Smooth muscle cell (in vitro differentiated cells): Measurements from ENCODE around the gene SRGAP3. TPM values are rescaled to one million over a fixed set of nuclear protein-coding genes. Genes with fewer than 3 reads are reported as not detected.

ENCODE experiments used
- DNase-seq: peaks from one replicate; lab custom pipeline; 2025; ENCODE audit not compliant: unreplicated experiment; lab: John Stamatoyannopoulos, UW
- H2AFZ ChIP-seq: fragments of 200-600 bp; sonication (generic); 2 replicates; pipeline ENCODE4 v1.6.0; 2016; ENCODE audit warnings: antibody characterized with exemption, low read depth, mild to moderate bottlenecking
- H3F3A ChIP-seq: fragments of 200-600 bp; sonication (generic); 2 replicates; pipeline ENCODE4 v1.6.0; 2017; ENCODE audit warnings: antibody characterized with exemption, low read depth
- H3K27ac ChIP-seq: fragments of 200-600 bp; sonication (generic); 2 replicates; pipeline ENCODE4 v1.5.1; 2016; ENCODE audit warnings: low read depth, mild to moderate bottlenecking
- H3K27me3 ChIP-seq: fragments of 200-600 bp; sonication (generic); 2 replicates; pipeline ENCODE4 v1.6.1; 2016; ENCODE audit warnings: low read depth, mild to moderate bottlenecking
- H3K36me3 ChIP-seq: fragments of 200-600 bp; sonication (generic); 2 replicates; pipeline ENCODE4 v1.5.1; 2016; ENCODE audit warnings: low read depth
- H3K4me1 ChIP-seq: fragments of 200-600 bp; sonication (generic); 2 replicates; pipeline ENCODE4 v1.5.1; 2016; ENCODE audit warnings: low read depth
- H3K4me2 ChIP-seq: fragments of 200-600 bp; sonication (generic); 2 replicates; pipeline ENCODE4 v1.6.0; 2016; ENCODE audit warnings: mild to moderate bottlenecking
- H3K4me3 ChIP-seq: fragments of 200-600 bp; sonication (generic); 2 replicates; pipeline ENCODE4 v1.5.1; 2016; ENCODE audit warnings: mild to moderate bottlenecking
- H3K79me2 ChIP-seq: fragments of 200-600 bp; sonication (generic); 2 replicates; pipeline ENCODE4 v1.6.0; 2016; ENCODE audit warnings: low read depth, mild to moderate bottlenecking
- H3K9ac ChIP-seq: fragments of 200-600 bp; sonication (generic); 2 replicates; pipeline ENCODE4 v1.6.0; 2016; ENCODE audit warnings: low read depth
- H3K9me3 ChIP-seq: fragments of 200-600 bp; sonication (generic); replicated peaks from 2 replicates; pipeline ENCODE4 v1.5.1; 2016; ENCODE audit warnings: low read depth
- H4K20me1 ChIP-seq: fragments of 200-600 bp; sonication (generic); 2 replicates; pipeline ENCODE4 v1.6.0; 2016; ENCODE audit warnings: low read depth
- CTCF ChIP-seq: fragments of 200-600 bp; sonication (generic); IDR thresholded peaks from 2 replicates; pipeline ENCODE4 v1.5.1; 2017; ENCODE audit warnings: borderline replicate concordance, mild to moderate bottlenecking, antibody characterized with exemption; ENCODE audit not compliant: insufficient read depth, poor library complexity, severe bottlenecking
- WGBS: methylation state at CpG from one replicate; pipeline ENCODE4 v1.1.7; 2016; ENCODE audit warnings: low lambda C conversion rate; 5-methylcytosine and 5-hydroxymethylcytosine counted together
- polyA plus RNA-seq: library from polyadenylated mRNA; unstranded; fragments of >200 nt; fragmentation: Nextera tagmentation; extraction: Ambion mirVana; gene quantifications from 2 replicates; pipeline ENCODE4 v1.2.1, GENCODE V29; 2016
- total RNA-seq: library from RNA; depleted of rRNA; stranded (reverse); fragments of >200 nt; gene quantifications from 2 replicates; pipeline ENCODE4 v1.2.3, GENCODE V29; 2014

The SRGAP3 gene
- total and polyA plus RNA-seq, 2 experiments from 2014 or later = 1.5 to 3.1 TPM

GRCh38 chr3:9218514-9218846, 31.0 kb downstream of the SRGAP3 start:
- no peak overlapping the region for H3K4me2 ChIP-seq
- no peak for TF ChIP-seq CTCF
- 97% methylated on average over 3 of the region's 3 CpGs for WGBS
- no peaks in the 10 kb centered on the region for H3K9me3 ChIP-seq
- H3K36me3 ChIP-seq = no peaks in the 10 kb centered on the region
- H2AFZ ChIP-seq = no peak overlapping the region
- H3K4me1 ChIP-seq = no peaks in the 10 kb centered on the region
- H3K79me2 ChIP-seq = no peaks in the 10 kb centered on the region
- no peaks in the 10 kb centered on the region for H3K27me3 ChIP-seq
- H3K9ac ChIP-seq = no peak overlapping the region
- no peaks in the 10 kb centered on the region for H3F3A ChIP-seq
- no peaks in the 10 kb centered on the region for H4K20me1 ChIP-seq
- H3K27ac ChIP-seq = no peak overlapping the region
- no peak for DNase-seq
- H3K4me3 ChIP-seq = no peak overlapping the region

GRCh38 chr3:9217784-9218513, 31.5 kb downstream of the SRGAP3 start:
- H3K27ac ChIP-seq = no peak overlapping the region
- DNase-seq = no peak
- H3K4me2 ChIP-seq = no peak overlapping the region
- H3K9me3 ChIP-seq = no peaks in the 10 kb centered on the region
- no peak for TF ChIP-seq CTCF
- H3K79me2 ChIP-seq = no peaks in the 10 kb centered on the region
- no peaks in the 10 kb centered on the region for H3F3A ChIP-seq
- no peaks in the 10 kb centered on the region for H3K27me3 ChIP-seq
- no peak overlapping the region for H2AFZ ChIP-seq
- no peaks in the 10 kb centered on the region for H3K36me3 ChIP-seq
- no peaks in the 10 kb centered on the region for H4K20me1 ChIP-seq
- WGBS = 91% methylated on average over 8 of the region's 8 CpGs
- no peaks in the 10 kb centered on the region for H3K4me1 ChIP-seq
- H3K9ac ChIP-seq = no peak overlapping the region
- no peak overlapping the region for H3K4me3 ChIP-seq

GRCh38 chr3:9216736-9217135, 32.7 kb downstream of the SRGAP3 start:
- H3K79me2 ChIP-seq = no peaks in the 10 kb centered on the region
- no peak overlapping the region for H2AFZ ChIP-seq
- no peaks in the 10 kb centered on the region for H3F3A ChIP-seq
- no peaks in the 10 kb centered on the region for H4K20me1 ChIP-seq
- no peaks in the 10 kb centered on the region for H3K9me3 ChIP-seq
- H3K9ac ChIP-seq = no peak overlapping the region
- WGBS = 92% methylated on average over 14 of the region's 14 CpGs
- no peaks in the 10 kb centered on the region for H3K4me1 ChIP-seq
- TF ChIP-seq CTCF = no peak
- no peak overlapping the region for H3K27ac ChIP-seq
- H3K4me2 ChIP-seq = no peak overlapping the region
- DNase-seq = no peak
- no peak overlapping the region for H3K4me3 ChIP-seq
- H3K27me3 ChIP-seq = no peaks in the 10 kb centered on the region
- H3K36me3 ChIP-seq = no peaks in the 10 kb centered on the region

GRCh38 chr3:9214599-9214998, 34.8 kb downstream of the SRGAP3 start:
- no peak overlapping the region for H3K4me3 ChIP-seq
- H3K36me3 ChIP-seq = no peaks in the 10 kb centered on the region
- TF ChIP-seq CTCF = no peak
- 51% methylated on average over 2 of the region's 2 CpGs for whole genome bisulfite sequencing
- H3K27me3 ChIP-seq = no peaks in the 10 kb centered on the region
- H3K79me2 ChIP-seq = no peaks in the 10 kb centered on the region
- no peak for DNase-seq
- H3F3A ChIP-seq = no peaks in the 10 kb centered on the region
- H3K4me2 ChIP-seq = no peak overlapping the region
- no peaks in the 10 kb centered on the region for H4K20me1 ChIP-seq
- H3K27ac ChIP-seq = no peak overlapping the region
- no peaks in the 10 kb centered on the region for H3K9me3 ChIP-seq
- H3K9ac ChIP-seq = no peak overlapping the region
- no peak overlapping the region for H2AFZ ChIP-seq
- H3K4me1 ChIP-seq = no peaks in the 10 kb centered on the region
